Fibroblast of skin of left biceps (primary cell): ENCODE data around the gene SLIT3.

Experiments used
- DNase-seq, 2 experiments: peaks; one replicate each; pipeline ENCODE4 v3.0.0-alpha.2; 2013; ENCODE audit warnings: low read depth in 2 of 2

Gene SLIT3

GRCh38 chr5:168869615-168870227 lies 431.2 kb downstream of the SLIT3 start:
- peak; percentile 35 to 36 for DNase-seq

DNA sequence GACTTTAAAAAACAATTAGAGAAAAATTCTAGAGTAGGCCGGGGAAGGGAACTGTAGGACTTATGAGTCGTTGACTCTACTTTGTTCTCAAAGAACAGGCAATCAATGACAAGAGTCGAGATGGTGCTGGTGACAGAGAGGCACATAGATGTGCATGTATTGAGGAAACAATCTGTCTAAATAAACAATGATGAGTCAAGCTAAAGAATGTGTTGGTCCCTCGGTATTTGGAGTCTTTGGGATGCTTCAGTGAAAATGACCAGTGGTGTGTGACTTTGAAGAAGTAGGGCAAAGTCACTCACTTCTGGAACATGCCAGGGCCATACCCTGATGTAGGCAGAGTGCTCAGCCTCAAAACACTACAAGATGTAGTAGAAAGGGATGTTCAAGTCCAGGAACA lies 433.7 kb downstream of the SLIT3 start:
- DNase-seq = no peak

GRCh38 chr5:168865968-168866367 lies 435.0 kb downstream of the SLIT3 start:
- DNase-seq = no peak

DNA sequence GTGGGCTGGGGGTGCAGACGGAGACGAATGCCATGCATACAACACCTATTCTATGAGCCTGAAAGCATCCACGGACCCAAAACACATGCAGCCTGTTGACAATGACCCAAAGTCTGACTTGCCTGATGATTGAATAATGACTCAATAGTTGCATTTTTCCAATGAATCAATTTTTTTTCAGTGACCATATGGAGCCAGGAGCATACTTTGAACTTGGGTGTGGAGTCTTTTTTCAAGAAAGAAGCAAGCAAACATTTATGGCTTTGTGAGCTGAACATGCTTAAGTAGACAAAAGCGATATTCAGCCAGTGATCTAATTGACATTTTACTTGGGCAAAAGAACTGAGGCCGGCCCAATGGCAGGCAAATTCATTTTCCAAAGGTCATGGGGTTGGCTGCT lies 437.9 kb downstream of the SLIT3 start:
- no peak for DNase-seq

- no peak for DNase-seq
Measured at GRCh38 chr5:168860503-168860902, 440.4 kb downstream of the SLIT3 start.

DNA sequence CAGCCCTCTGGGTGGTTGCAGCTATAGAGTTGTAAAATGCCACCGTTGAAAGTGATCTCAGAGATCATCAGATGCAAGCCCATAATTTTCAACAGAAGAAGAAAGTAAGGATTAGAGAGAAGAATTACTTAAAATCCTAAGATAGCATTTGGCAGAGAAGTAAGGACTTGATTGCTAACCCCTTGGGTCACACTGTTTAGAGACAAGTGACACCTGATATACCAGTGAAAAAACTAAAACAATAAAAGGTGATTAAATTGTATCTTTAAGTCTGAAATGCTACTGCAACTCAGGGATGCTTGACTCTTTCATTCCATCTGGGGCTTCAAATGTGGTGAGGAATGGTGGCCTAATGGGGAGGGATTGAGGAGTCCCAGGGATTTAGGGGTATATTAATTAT lies 440.9 kb downstream of the SLIT3 start:
- no peak for DNase-seq

DNA sequence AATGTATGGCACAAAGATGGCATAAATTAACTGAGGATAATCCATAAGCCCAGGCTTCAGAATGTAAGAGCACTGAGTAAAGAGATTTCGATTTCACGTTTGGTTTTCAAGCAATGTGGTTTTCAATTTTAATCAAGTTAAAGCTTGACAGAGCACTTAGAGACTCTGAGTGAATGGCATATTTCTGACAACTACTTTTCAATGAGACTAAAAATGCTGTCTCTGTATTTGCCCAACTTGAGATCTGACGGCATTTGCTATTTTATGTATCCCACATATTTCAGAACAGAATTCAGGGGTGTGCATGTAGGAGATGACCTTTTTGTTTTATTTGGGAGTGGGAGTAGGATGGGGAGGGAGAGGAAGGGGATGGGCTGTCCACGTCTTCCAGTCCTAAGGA lies 441.5 kb downstream of the SLIT3 start:
- DNase-seq = no peak

- DNase-seq = no peak
Measured at GRCh38 chr5:168858994-168859393, 441.9 kb downstream of the SLIT3 start.

GRCh38 chr5:168858371-168858770 lies 442.6 kb downstream of the SLIT3 start:
- DNase-seq = no peak

GRCh38 chr5:168853972-168854371 lies 447.0 kb downstream of the SLIT3 start:
- no peak for DNase-seq

- DNase-seq = no peak
Measured at GRCh38 chr5:168852329-168852728, 448.6 kb downstream of the SLIT3 start.

GRCh38 chr5:168851902-168852321 lies 449.0 kb downstream of the SLIT3 start:
- peak; percentile 42 to 47 for DNase-seq

GRCh38 chr5:168850683-168851082 lies 450.3 kb downstream of the SLIT3 start:
- no peak for DNase-seq

DNA sequence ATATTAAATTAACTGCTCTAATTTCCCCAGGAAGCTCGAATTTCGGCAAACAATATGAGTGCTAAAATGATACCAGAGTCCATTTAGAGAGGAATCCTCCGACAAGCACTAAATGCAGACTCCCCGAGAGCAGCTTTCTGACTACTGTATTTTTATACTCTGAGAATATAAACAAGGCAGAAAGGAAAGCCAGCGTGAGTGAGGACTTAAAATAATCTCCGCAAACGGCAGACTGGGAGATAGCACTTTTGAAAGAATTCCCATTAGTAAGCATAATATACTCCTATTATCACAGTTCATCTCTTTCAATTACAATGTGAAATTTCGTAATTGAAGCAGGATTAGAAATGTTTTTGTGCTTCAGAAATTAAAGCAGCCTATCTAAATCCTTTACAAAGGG lies 452.4 kb downstream of the SLIT3 start:
- no peak for DNase-seq

DNA sequence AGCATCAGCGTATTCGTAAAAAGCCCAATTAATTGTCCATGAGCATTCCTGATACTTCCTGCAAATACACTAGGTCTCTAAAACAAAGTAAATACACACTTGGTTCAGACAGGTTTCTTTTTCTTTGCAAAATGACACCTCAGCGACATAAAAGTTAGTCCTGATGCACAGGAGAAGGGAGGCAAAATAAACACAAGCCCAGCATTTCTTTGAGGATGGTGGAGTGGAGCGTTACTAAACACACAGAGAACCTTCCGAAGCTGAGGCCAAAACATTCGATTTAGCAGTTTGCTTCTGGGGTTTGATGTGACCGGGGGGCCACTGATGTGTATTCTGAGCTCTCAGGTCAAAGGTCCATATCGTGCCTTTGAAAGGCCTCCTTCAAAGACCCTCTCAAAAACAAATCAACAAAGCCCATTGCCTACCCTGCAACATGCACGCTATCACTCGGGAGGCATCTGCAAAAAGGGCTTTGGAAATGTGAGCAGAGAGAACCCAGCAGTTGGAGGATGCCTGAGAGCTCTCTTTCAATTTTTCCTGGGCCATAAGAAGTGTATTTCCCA lies 453.3 kb downstream of the SLIT3 start:
- no peak for DNase-seq

DNA sequence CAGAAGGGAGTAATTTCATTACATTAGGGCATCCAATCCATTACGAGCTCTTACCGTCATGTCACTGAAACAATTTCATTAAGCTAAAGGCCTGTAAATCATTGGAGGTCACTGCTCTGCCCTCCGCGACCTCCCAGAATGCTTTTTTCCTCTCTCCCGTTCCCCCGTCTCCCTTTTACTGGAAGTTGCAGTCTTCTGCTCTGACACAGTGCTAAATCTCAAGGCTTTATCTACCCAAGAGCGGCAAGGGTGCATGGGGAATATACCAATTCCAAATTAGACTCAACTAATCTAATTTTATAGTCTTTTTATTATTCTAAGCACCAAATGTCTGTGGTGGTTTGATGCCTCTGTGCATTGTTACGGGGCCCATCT lies 456.0 kb downstream of the SLIT3 start:
- no peak for DNase-seq

- DNase-seq = no peak
Measured at GRCh38 chr5:168844016-168844921, 456.7 kb downstream of the SLIT3 start.

DNA sequence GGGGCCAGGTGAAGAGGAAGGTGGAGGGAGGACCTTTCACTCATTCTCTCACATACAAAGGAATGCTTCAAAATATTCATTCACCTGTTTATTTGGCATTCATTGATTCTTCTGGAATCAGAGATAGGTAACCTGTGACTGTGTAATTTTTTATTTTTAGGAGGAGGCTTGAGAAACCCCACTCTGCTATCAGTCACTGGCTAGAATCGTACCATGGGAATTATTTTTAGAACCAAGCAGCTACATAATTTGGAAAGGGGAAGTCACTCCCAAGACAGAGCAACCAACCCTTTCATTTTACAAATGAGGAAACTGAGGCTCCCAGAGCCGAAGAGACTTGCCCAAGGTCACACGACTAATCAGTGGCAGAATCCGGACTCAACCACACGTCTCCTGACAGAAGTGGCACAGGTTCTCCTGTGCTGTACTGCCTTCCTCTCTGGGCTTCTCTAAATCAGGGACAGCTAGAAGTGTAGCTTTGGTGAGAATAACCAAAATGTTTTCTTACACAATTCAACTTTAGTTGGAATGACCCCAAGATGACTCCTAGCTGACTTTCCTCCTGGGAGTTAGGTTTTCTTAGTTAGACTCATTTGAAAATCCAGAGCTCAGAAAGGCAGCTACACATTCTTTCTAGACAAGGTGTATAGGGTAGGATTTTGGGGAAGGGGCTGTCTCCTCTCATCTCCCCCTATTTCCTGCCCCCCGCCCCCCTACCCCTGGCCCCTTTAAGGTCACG lies 457.5 kb downstream of the SLIT3 start:
- peak in 1 of 2 experiments; percentile 7 for DNase-seq

- no peak for DNase-seq
Measured at GRCh38 chr5:168842571-168843205, 458.3 kb downstream of the SLIT3 start.

DNA sequence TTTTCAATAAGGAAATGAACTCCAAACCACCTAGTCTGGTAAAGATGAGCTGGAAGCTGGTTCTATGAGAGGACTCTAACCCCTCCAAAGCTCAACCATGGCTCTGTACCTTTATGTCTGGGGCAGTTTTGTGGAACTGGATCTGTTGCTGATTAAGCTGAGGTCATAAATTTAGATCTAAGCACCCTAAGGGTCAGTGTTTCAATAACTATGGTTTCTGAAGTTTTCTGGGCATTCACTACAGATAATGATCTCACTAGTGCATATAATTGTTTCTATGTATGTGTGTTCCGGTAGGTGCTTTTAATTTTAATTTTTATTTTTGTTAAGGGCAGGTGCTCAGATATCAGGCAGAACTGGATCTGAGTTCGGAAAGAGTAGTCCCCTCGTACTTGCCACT lies 463.1 kb downstream of the SLIT3 start:
- DNase-seq = no peak

GRCh38 chr5:168836603-168837231 lies 464.2 kb downstream of the SLIT3 start:
- no peak for DNase-seq
